ENCODE measurements around the gene SLCO3A1.

The SLCO3A1 gene

GRCh38 chr15:92142242-92143232 lies 289.0 kb downstream of the SLCO3A1 start:
- no peak for DNase-seq

- no peak for DNase-seq
These were observed 290.3 kb downstream of the SLCO3A1 start for GRCh38 chr15:92143765-92144164.

GRCh38 chr15:92146511-92147150 lies 293.1 kb downstream of the SLCO3A1 start:
- DNase-seq, result no peak

- DNase-seq, result no peak
These were observed 295.5 kb downstream of the SLCO3A1 start for GRCh38 chr15:92149029-92149428.

GRCh38 chr15:92149465-92149864 lies 296.0 kb downstream of the SLCO3A1 start:
- no peak for DNase-seq

- no peak for DNase-seq
These were observed 297.7 kb downstream of the SLCO3A1 start for GRCh38 chr15:92151168-92151567.

- no peak for DNase-seq
These were observed 298.2 kb downstream of the SLCO3A1 start for GRCh38 chr15:92151741-92152140.

- no peak for DNase-seq
These were observed 299.5 kb downstream of the SLCO3A1 start for GRCh38 chr15:92152983-92153382.

GRCh38 chr15:92153620-92154019 lies 300.1 kb downstream of the SLCO3A1 start:
- DNase-seq, result no peak

GRCh38 chr15:92155934-92156333 lies 302.4 kb downstream of the SLCO3A1 start:
- no peak for DNase-seq

- DNase-seq, result no peak
These were observed 304.3 kb downstream of the SLCO3A1 start for GRCh38 chr15:92157666-92158298.

- no peak for DNase-seq
These were observed 304.9 kb downstream of the SLCO3A1 start for GRCh38 chr15:92158426-92158825.

- no peak for DNase-seq
These were observed 306.0 kb downstream of the SLCO3A1 start for GRCh38 chr15:92159481-92159880.

GRCh38 chr15:92159906-92160841 lies 306.7 kb downstream of the SLCO3A1 start:
- DNase-seq, result no peak

- no peak for DNase-seq
These were observed 307.6 kb downstream of the SLCO3A1 start for GRCh38 chr15:92161039-92161670.

GRCh38 chr15:92162657-92163056 lies 309.1 kb downstream of the SLCO3A1 start:
- DNase-seq, result no peak

GRCh38 chr15:92163641-92164040 lies 310.1 kb downstream of the SLCO3A1 start:
- DNase-seq, result no peak

GRCh38 chr15:92164327-92165000 lies 311.0 kb downstream of the SLCO3A1 start:
- DNase-seq, result no peak

- DNase-seq, result no peak
These were observed 311.5 kb downstream of the SLCO3A1 start for GRCh38 chr15:92165001-92165346.

- no peak for DNase-seq
These were observed 312.5 kb downstream of the SLCO3A1 start for GRCh38 chr15:92166029-92166428.

GRCh38 chr15:92166751-92167405 lies 313.4 kb downstream of the SLCO3A1 start:
- no peak for DNase-seq

All from central memory CD4-positive, alpha-beta T cell (primary cell).